ENCODE data around the gene UACA. TPM values are rescaled to one million over a fixed set of nuclear protein-coding genes. Genes with fewer than 3 reads are reported as not detected.
A peak's percentile ranks its signal among the peaks of the same experiment; 100 is the strongest.

UACA gene
- total RNA-seq, 1 donor from 2014 or later, result 264 TPM

- no peak for DNase-seq (ENCODE audit: extremely low spot score, unreplicated experiment)
- Mint-ChIP-seq H3K27ac (ENCODE audit: unreplicated experiment) (no peak overlapping the region), H3K4me1 (ENCODE audit: unreplicated experiment) (peaks cover 46% of the 10 kb centered on the region), H3K4me3 (ENCODE audit: unreplicated experiment) (no peak overlapping the region), H3K36me3 (ENCODE audit: unreplicated experiment) (no peaks in the 10 kb centered on the region), H3K9me3 (ENCODE audit: unreplicated experiment) (no peaks in the 10 kb centered on the region), H3K27me3 (ENCODE audit: unreplicated experiment) (no peaks in the 10 kb centered on the region)
- TF ChIP-seq, protein P1, sequence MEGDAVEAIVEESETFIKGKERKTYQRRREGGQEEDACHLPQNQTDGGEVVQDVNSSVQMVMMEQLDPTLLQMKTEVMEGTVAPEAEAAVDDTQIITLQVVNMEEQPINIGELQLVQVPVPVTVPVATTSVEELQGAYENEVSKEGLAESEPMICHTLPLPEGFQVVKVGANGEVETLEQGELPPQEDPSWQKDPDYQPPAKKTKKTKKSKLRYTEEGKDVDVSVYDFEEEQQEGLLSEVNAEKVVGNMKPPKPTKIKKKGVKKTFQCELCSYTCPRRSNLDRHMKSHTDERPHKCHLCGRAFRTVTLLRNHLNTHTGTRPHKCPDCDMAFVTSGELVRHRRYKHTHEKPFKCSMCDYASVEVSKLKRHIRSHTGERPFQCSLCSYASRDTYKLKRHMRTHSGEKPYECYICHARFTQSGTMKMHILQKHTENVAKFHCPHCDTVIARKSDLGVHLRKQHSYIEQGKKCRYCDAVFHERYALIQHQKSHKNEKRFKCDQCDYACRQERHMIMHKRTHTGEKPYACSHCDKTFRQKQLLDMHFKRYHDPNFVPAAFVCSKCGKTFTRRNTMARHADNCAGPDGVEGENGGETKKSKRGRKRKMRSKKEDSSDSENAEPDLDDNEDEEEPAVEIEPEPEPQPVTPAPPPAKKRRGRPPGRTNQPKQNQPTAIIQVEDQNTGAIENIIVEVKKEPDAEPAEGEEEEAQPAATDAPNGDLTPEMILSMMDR (IDR thresholded peaks at IDR 0.05), result no peak
Observed at GRCh38 chr15:70781236-70781635, 17.9 kb upstream of the UACA start.

- Mint-ChIP-seq H3K36me3 (ENCODE audit: unreplicated experiment) (no peaks in the 10 kb centered on the region), H3K4me3 (ENCODE audit: unreplicated experiment) (peak overlapping the region; percentile 2), H3K4me1 (ENCODE audit: unreplicated experiment) (peaks cover 58% of the 10 kb centered on the region), H3K27ac (ENCODE audit: unreplicated experiment) (peak overlapping the region; percentile 96), H3K9me3 (ENCODE audit: unreplicated experiment) (no peaks in the 10 kb centered on the region), H3K27me3 (ENCODE audit: unreplicated experiment) (no peaks in the 10 kb centered on the region)
- TF ChIP-seq, protein P1 (IDR thresholded peaks at IDR 0.05), result no peak
- DNase-seq (ENCODE audit: extremely low spot score, unreplicated experiment), result no peak
Observed at GRCh38 chr15:70778258-70779076, 15.1 kb upstream of the UACA start.

DNA sequence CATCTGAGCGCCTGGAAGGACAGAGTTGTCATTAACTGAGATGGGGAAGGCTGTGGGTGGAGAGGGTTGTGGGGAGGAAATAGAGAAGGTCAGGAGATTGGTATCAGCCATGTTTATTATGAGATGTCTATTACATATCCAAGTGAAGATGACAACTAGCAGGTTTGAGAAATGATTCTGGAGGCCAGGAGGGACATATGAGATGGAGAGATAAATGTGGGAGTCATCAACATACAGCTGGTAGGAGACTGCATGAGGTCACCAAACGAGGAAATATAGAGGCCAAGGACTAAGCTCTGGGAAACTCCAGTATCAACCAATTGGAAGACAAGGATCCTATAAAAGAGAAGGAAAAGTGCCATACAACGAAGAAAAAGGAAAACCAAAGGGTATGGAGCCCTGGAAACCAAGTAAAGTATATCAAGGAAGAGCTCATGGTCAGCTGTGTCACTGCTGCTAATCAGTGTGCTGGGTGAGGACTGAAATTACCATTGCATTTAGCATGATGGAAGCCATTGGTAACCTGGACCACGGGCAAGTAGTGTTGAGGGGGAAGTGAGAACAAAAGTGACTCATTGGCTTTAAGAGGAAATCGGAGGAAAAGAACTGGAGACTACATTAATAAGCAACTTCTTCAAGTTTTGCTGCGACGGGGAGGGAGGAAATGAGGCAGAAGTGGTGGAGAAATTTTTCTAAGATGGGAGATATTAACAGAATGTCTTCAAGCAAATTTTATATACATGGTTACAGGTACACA is 14.0 kb upstream of the UACA start:
- Mint-ChIP-seq H3K27ac (ENCODE audit: unreplicated experiment) (peak overlapping the region; percentile 96), H3K27me3 (ENCODE audit: unreplicated experiment) (no peaks in the 10 kb centered on the region), H3K9me3 (ENCODE audit: unreplicated experiment) (no peaks in the 10 kb centered on the region), H3K4me3 (ENCODE audit: unreplicated experiment) (no peak overlapping the region), H3K36me3 (ENCODE audit: unreplicated experiment) (no peaks in the 10 kb centered on the region), H3K4me1 (ENCODE audit: unreplicated experiment) (peaks cover 55% of the 10 kb centered on the region)
- DNase-seq (ENCODE audit: extremely low spot score, unreplicated experiment), result no peak
- TF ChIP-seq, protein P1 (IDR thresholded peaks at IDR 0.05), result no peak

DNA sequence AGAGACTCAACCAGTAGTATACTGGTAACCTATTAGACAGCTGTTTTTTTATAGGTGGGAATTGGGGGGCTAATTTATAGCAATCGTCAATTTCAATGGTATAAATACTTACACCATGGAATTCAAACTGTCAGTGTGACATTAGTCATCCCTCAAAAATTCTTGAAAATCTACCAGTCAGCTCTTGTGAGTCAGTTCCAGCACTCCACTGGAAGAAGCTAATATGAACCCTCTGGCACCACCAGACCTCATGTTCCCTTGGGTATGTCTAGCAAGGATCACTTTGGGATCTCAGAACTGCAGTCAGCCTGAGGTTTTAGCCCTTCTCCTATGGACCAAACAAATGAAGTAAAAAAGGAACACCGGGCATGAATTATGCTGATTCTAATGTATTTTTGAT is 11.8 kb upstream of the UACA start:
- no peaks in the 10 kb centered on the region for H3K36me3 Mint-ChIP-seq (ENCODE audit: unreplicated experiment)
- H3K4me3 Mint-ChIP-seq (ENCODE audit: unreplicated experiment), result no peak overlapping the region
- TF ChIP-seq, protein P1 (IDR thresholded peaks at IDR 0.05), result no peak
- H3K27me3 Mint-ChIP-seq (ENCODE audit: unreplicated experiment), result no peaks in the 10 kb centered on the region
- H3K9me3 Mint-ChIP-seq (ENCODE audit: unreplicated experiment), result no peaks in the 10 kb centered on the region
- no peak for DNase-seq (ENCODE audit: extremely low spot score, unreplicated experiment)
- peak overlapping the region; percentile 91 for H3K27ac Mint-ChIP-seq (ENCODE audit: unreplicated experiment)
- peaks cover 45% of the 10 kb centered on the region for H3K4me1 Mint-ChIP-seq (ENCODE audit: unreplicated experiment)

- Mint-ChIP-seq H3K27me3 (ENCODE audit: unreplicated experiment) (no peaks in the 10 kb centered on the region), H3K4me3 (ENCODE audit: unreplicated experiment) (no peak overlapping the region), H3K4me1 (ENCODE audit: unreplicated experiment) (peaks cover 37% of the 10 kb centered on the region), H3K9me3 (ENCODE audit: unreplicated experiment) (no peaks in the 10 kb centered on the region), H3K36me3 (ENCODE audit: unreplicated experiment) (no peaks in the 10 kb centered on the region), H3K27ac (ENCODE audit: unreplicated experiment) (no peak overlapping the region)
- TF ChIP-seq, protein P1 (IDR thresholded peaks at IDR 0.05), result no peak
- no peak for DNase-seq (ENCODE audit: extremely low spot score, unreplicated experiment)
Observed at GRCh38 chr15:70772402-70772801, 9.0 kb upstream of the UACA start.

All from osteocyte (in vitro differentiated cells).